DND-41 (cell line): ENCODE measurements around the gene MIPOL1.
"Not testable (repeated sequence)": the region's sequence is repeated elsewhere in the genome, so short reads cannot be mapped to it uniquely, and the experiment has no call there.

ENCODE experiments used
- ATAC-seq: fragments of 200-7000 bp; cut with Tn5 transposase; 3 replicates; pipeline ENCODE4 v1.9.1; 2021; ENCODE audit warnings: low read depth; ENCODE audit not compliant: insufficient read depth
- DNase-seq: peaks from one replicate; pipeline ENCODE4 v3.0.0-alpha.2; 2020
- H2AFZ ChIP-seq: 2 replicates; pipeline ENCODE4 v1.6.0; 2012; ENCODE audit warnings: low read depth, low read length
- H3K27ac ChIP-seq: 2 replicates; pipeline ENCODE4 v1.5.1; 2012; ENCODE audit warnings: low read length, inconsistent platforms
- H3K27me3 ChIP-seq: fragments of 200-600 bp; sonication (generic); 2 replicates; pipeline ENCODE4 v1.6.0; 2012; ENCODE audit warnings: low read length, mild to moderate bottlenecking, inconsistent platforms; ENCODE audit not compliant: insufficient read depth, poor library complexity
- H3K36me3 ChIP-seq: 2 replicates; pipeline ENCODE4 v1.5.1; 2012; ENCODE audit warnings: low read length, inconsistent platforms; ENCODE audit not compliant: insufficient read depth
- H3K4me1 ChIP-seq: 2 replicates; pipeline ENCODE4 v1.5.1; 2012; ENCODE audit warnings: mild to moderate bottlenecking, low read length; ENCODE audit not compliant: insufficient read depth
- H3K4me2 ChIP-seq: 2 replicates; pipeline ENCODE4 v1.6.0; 2012; ENCODE audit warnings: mild to moderate bottlenecking, moderate library complexity, low read length, inconsistent platforms; ENCODE audit not compliant: insufficient read depth
- H3K4me3 ChIP-seq, 2 experiments: fragments of 200-600 bp in 1 of 2; shearing (Covaris generic) in 1 of 2; 2 replicates each; pipeline ENCODE4 v1.5.1; 2012 to 2016; ENCODE audit warnings: inconsistent platforms in 2 of 2, low read length in 2 of 2, mild to moderate bottlenecking in 2 of 2, low read depth in 1 of 2, moderate library complexity in 1 of 2
- H3K79me2 ChIP-seq: 2 replicates; pipeline ENCODE4 v1.6.0; 2012; ENCODE audit warnings: low read length, inconsistent platforms; ENCODE audit not compliant: insufficient read depth
- H3K9ac ChIP-seq: 2 replicates; pipeline ENCODE4 v1.6.0; 2012; ENCODE audit warnings: low read depth, mild to moderate bottlenecking, inconsistent platforms, low read length, moderate library complexity
- H3K9me3 ChIP-seq: 2 replicates; pipeline ENCODE4 v1.5.1; 2012; ENCODE audit warnings: low read length, moderate library complexity, mild to moderate bottlenecking, inconsistent platforms; ENCODE audit not compliant: insufficient read depth, severe bottlenecking
- H4K20me1 ChIP-seq: 2 replicates; pipeline ENCODE4 v1.6.0; 2012; ENCODE audit warnings: low read length; ENCODE audit not compliant: insufficient read depth
- CTCF ChIP-seq: IDR thresholded peaks from 2 replicates; pipeline ENCODE4 v1.5.1; 2012; ENCODE audit warnings: borderline replicate concordance, low read length, moderate library complexity, mild to moderate bottlenecking; ENCODE audit not compliant: poor library complexity, severe bottlenecking; ENCODE audit errors: extremely low read depth
- EZH2 ChIP-seq: IDR thresholded peaks from 3 replicates; pipeline ENCODE4 v1.6.1; 2012; ENCODE audit warnings: borderline replicate concordance, low read depth, mild to moderate bottlenecking, moderate library complexity, low read length, inconsistent platforms; ENCODE audit not compliant: severe bottlenecking

MIPOL1 gene

GRCh38 chr14:37320106-37320505 is 122.4 kb downstream of the MIPOL1 start:
- no peaks in the 10 kb centered on the region for H3K27me3 ChIP-seq
- no peaks in the 10 kb centered on the region for H3K9me3 ChIP-seq
- no peaks in the 10 kb centered on the region for H3K36me3 ChIP-seq
- H3K79me2 ChIP-seq = no peaks in the 10 kb centered on the region
- no peaks in the 10 kb centered on the region for H4K20me1 ChIP-seq
- no peaks in the 10 kb centered on the region for H3K4me1 ChIP-seq
- no peak overlapping the region for H3K4me3 ChIP-seq
- no peak overlapping the region for H3K27ac ChIP-seq
- no peak overlapping the region for H3K4me2 ChIP-seq
- DNase-seq = no peak
- TF ChIP-seq EZH2 = no peak
- no peak for TF ChIP-seq CTCF
- no peak overlapping the region for H3K9ac ChIP-seq
- no peak for ATAC-seq
- H2AFZ ChIP-seq = no peak overlapping the region

GRCh38 chr14:37325332-37325731 is 127.6 kb downstream of the MIPOL1 start:
- no peaks in the 10 kb centered on the region for H3K36me3 ChIP-seq
- no peak overlapping the region for H3K9ac ChIP-seq
- no peaks in the 10 kb centered on the region for H4K20me1 ChIP-seq
- TF ChIP-seq CTCF (no peak), EZH2 (no peak)
- DNase-seq (no peak), ATAC-seq (no peak)
- no peak overlapping the region for H3K27ac ChIP-seq
- no peaks in the 10 kb centered on the region for H3K9me3 ChIP-seq
- no peaks in the 10 kb centered on the region for H3K27me3 ChIP-seq
- no peak overlapping the region for H3K4me2 ChIP-seq
- H3K4me3 ChIP-seq = no peak overlapping the region
- no peaks in the 10 kb centered on the region for H3K4me1 ChIP-seq
- no peaks in the 10 kb centered on the region for H3K79me2 ChIP-seq
- no peak overlapping the region for H2AFZ ChIP-seq

- Histone ChIP-seq H3K79me2 (no peaks in the 10 kb centered on the region), H2AFZ (no peak overlapping the region), H3K27me3 (no peaks in the 10 kb centered on the region), H3K4me3 (no peak overlapping the region), H4K20me1 (no peaks in the 10 kb centered on the region), H3K36me3 (no peaks in the 10 kb centered on the region), H3K4me1 (no peaks in the 10 kb centered on the region), H3K9ac (no peak overlapping the region), H3K27ac (no peak overlapping the region), H3K9me3 (no peaks in the 10 kb centered on the region), H3K4me2 (no peak overlapping the region)
- ATAC-seq (no peak), DNase-seq (no peak)
- no peak for TF ChIP-seq EZH2
Observed at GRCh38 chr14:37326434-37326833, 128.7 kb downstream of the MIPOL1 start.

GRCh38 chr14:37327933-37328332 is 130.2 kb downstream of the MIPOL1 start:
- not testable (repeated sequence) for H3K4me2 ChIP-seq, DNase-seq, H3K9me3 ChIP-seq, H3K36me3 ChIP-seq, H3K9ac ChIP-seq, H3K27me3 ChIP-seq, H3K27ac ChIP-seq, H2AFZ ChIP-seq, ATAC-seq, H4K20me1 ChIP-seq, H3K79me2 ChIP-seq, H3K4me1 ChIP-seq, H3K4me3 ChIP-seq

GRCh38 chr14:37328673-37329072 is 130.9 kb downstream of the MIPOL1 start:
- no peaks in the 10 kb centered on the region for H3K36me3 ChIP-seq
- no peaks in the 10 kb centered on the region for H3K9me3 ChIP-seq
- no peak overlapping the region for H3K9ac ChIP-seq
- no peak overlapping the region for H2AFZ ChIP-seq
- no peak overlapping the region for H3K27ac ChIP-seq
- H3K79me2 ChIP-seq = no peaks in the 10 kb centered on the region
- H3K4me2 ChIP-seq = no peak overlapping the region
- no peak for ATAC-seq
- no peak for DNase-seq
- H3K27me3 ChIP-seq = no peaks in the 10 kb centered on the region
- H4K20me1 ChIP-seq = no peaks in the 10 kb centered on the region
- H3K4me1 ChIP-seq = no peaks in the 10 kb centered on the region
- TF ChIP-seq CTCF = no peak
- no peak for TF ChIP-seq EZH2
- H3K4me3 ChIP-seq = no peak overlapping the region
